NCI-H2107 treated with DMSO at 0.1 percent for 48 hours (cell line): ENCODE data around the gene FANK1.
"Not testable (repeated sequence)": the region's sequence is repeated elsewhere in the genome, so short reads cannot be mapped to it uniquely, and the experiment has no call there.

Experiments used
- DNase-seq: peaks from one replicate; lab custom pipeline; 2025; ENCODE audit not compliant: unreplicated experiment; lab: John Stamatoyannopoulos, UW

FANK1 gene

GRCh38 chr10:126016156-126016805 lies 119.9 kb downstream of the FANK1 start:
- DNase-seq = no peak

DNA sequence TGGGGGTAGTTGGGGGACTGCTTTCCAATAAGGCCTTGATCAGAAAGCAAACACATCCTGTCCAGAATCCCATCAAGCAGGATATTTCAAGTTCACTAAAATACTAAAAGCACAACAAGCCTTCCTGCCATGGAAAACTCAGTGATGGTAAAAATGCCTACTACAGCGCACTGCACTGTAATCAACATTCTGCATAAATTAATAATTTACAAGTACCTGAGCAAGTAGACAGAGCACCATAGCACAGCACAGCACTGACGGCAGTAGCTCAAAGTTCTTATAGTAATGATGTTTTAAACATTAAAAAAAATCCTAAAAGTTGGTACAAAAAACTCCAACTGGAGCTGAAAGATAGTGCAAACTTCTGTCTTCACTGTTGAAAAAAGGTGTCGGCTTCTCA lies 120.5 kb downstream of the FANK1 start:
- no peak for DNase-seq

GRCh38 chr10:126017961-126018560 lies 121.7 kb downstream of the FANK1 start:
- DNase-seq = no peak

DNA sequence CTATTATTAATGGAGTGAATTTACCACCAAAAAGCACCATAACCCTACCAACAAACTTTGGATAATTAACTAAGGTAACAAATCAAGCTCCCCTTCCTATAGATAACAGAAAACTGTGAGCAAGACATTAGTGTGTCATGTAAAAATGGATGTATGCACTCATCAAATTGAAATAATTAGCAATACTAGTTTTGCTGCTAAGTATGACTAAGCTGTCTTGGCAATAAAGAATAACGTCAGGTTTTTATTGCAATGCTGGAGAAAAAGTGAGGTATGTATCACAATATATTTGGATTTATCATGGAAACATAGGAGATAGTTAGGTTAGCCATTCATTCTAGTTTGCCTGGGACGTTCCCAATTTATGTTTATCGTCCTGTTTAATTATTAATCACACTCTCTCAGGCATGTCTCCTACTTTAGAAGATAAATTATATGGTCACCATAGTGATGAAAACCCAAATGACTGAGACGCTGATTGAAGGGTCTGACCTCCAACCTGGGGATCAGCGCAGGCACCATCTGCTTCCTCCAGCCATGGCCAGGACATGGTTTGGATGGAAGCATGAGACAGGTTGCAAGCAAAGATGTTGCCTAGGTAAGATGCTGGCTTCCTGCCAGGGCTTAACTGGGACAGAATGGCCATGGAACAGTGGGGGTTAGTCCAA lies 125.6 kb downstream of the FANK1 start:
- no peak for DNase-seq

GRCh38 chr10:126022841-126023240 lies 126.5 kb downstream of the FANK1 start:
- DNase-seq = no peak

- DNase-seq = no peak
Measured at GRCh38 chr10:126027692-126028091, 131.3 kb downstream of the FANK1 start.

- no peak for DNase-seq
Measured at GRCh38 chr10:126029999-126030398, 133.6 kb downstream of the FANK1 start.

DNA sequence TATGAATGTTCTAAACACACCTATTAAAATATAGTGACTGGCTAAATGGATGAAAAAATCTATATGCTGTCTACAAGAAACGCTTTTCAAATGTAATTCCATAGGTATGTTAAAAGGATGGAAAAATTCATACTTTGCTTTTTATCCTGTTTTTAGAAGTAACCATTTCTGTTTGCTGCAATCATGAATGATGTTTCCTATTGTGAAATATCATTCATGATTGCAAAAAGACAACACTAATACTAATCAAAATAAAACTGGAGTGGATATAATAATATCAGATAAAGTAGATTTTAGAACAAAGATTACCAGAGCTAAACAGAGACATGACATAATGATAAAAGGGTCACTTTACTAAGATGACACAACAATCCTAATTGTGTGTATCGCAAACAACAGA lies 138.2 kb downstream of the FANK1 start:
- DNase-seq = no peak

GRCh38 chr10:126036515-126036914 lies 140.2 kb downstream of the FANK1 start:
- no peak for DNase-seq

GRCh38 chr10:126037946-126038345 lies 141.6 kb downstream of the FANK1 start:
- DNase-seq = no peak

DNA sequence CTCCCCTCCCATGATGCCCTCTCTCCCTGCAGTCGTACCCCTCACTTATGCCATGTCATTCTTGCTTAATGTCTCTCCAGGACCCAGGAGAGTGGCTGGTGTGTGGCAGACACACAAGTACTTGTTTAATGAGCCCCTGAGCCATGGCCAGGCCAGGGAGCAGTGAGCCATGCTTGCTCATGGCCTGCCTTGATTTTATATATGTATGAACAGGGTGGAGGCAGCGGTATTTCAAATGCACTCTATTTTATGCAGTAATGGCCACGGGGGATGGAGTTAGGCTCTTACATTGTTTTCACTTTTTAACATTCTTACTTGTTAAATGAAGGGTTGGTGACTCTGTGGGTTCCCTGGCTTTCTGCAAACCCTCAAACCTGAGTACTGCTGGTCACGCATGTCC lies 144.8 kb downstream of the FANK1 start:
- DNase-seq = no peak

- DNase-seq = no peak
Measured at GRCh38 chr10:126041804-126042231, 145.5 kb downstream of the FANK1 start.

DNA sequence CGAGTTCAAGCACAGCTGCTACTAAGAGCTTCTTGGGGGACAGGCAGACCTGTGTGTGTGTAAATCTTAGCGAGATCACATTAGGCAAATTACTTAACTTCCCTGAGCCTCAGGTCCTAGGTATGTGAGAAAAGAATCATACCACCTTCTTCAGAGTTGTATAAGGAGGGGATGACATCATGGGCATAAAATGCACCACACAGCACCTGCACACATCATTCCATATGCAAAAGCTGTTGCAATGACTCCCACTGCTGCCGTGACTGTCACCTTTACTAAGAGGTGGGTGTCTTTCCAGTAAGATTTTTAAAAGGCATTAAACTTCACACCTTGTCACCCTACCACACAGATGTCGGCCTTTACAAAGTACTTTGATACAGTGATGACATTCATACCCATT lies 146.0 kb downstream of the FANK1 start:
- DNase-seq = no peak

DNA sequence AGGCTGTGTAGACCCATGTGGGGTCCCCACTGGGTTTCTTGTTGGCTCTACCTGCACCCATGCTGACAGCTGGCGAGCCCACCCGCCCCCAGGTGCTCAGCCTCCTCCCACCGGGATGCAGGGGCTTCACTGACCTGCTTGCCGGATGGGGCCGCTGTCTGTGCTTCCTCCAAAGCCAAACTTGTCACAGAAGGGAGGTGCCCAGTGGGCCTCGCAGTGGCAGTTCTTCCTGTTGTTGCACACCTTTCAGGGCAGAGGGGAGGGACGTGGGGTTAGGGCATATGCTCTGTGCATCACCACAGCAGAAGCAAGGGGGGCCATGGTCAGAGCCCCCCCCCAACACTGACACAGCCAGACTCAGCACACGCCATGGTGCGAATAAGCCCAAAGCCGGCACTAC lies 146.5 kb downstream of the FANK1 start:
- no peak for DNase-seq

- DNase-seq = no peak
Measured at GRCh38 chr10:126043389-126043788, 147.0 kb downstream of the FANK1 start.

DNA sequence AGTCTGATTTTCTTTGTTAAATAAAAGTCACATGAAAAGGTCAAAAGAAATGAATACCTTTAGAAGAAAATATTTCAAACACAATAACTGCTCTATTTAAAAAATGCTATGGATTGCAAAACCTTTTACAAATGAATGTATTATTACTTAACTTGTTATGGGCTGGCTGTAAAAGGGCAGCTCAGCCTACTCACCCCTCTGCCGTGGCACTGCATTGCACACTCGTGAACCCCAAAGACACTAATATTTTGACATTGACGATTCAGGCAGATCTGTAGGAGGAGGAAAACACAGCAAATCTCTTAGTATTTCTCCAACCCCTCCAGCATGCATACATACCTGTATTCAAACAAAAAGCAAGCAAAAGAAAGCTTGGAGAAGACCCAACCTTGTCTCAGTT lies 149.5 kb downstream of the FANK1 start:
- no peak for DNase-seq

DNA sequence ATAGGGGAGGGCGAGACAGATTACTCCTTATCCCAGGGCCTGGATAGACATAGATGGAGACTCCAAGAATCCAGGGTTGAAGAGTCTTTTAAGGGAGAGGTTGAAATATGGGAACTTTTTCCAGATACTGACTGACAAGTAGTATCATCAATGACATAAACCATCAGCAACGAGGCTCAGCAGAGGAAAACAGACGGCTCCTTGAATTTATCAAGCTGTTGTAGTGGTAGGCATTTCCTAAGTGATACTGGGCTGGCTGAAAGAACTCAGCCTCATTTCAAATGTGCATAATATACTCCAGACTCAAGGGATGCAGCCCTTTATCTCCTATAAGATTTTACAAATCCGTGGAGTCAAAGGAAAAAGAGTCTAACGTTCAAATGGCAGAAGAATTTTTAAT lies 150.5 kb downstream of the FANK1 start:
- DNase-seq = no peak

GRCh38 chr10:126047749-126048148 lies 151.4 kb downstream of the FANK1 start:
- DNase-seq = not testable (repeated sequence)

GRCh38 chr10:126049759-126050700 lies 153.7 kb downstream of the FANK1 start:
- DNase-seq = no peak

DNA sequence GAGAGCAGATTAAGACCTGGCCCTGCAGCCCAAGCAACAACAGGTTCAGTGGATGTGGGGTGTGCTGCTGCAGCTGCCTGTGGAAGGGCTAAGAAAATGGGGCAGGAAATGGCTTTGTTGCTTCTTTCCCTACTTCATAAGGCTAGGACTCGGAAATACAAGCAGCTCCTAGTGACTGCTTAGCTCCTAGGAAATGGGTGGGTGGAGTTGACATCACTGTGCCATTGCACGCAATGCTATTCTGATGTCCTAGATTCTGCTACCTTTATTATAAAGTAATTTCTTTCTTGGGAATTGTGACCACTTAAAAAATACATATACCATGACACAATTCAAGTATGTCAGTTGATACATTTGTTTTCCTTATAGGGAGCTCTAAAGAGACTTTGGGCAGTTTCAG lies 155.8 kb downstream of the FANK1 start:
- DNase-seq = no peak

DNA sequence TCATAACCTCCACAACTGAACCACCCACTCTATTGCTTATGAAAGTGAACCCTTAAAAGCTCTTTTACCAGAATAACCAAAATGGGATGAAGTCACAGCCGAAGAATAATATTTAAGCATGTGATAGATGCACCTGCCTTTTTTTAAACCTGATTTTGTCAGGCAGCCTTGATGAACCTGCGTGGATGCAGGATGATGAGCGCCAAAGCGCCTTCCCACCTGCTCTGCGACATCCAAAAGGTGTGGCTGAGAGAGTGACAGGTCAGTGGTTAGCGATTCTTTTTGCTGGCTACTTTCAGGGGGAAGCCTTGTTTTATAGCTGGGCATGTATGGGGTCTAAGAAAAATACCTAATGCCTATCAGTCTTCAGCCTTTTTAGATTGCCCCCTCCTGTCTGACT lies 157.8 kb downstream of the FANK1 start:
- no peak for DNase-seq
